Erythroblast (primary cell): ENCODE measurements around the gene NPM1.

Experiments
- GATA1 ChIP-seq: IDR thresholded peaks from 2 replicates; pipeline ENCODE4 v1.6.1; 2011; ENCODE audit warnings: low read depth, mild to moderate bottlenecking, control low read depth, low read length, moderate library complexity
- POLR2A ChIP-seq: IDR thresholded peaks from 2 replicates; pipeline ENCODE4 v1.6.1; 2011; ENCODE audit warnings: mild to moderate bottlenecking, low read length

- TF ChIP-seq POLR2A (no peak), GATA1 (no peak)
Observed at GRCh38 chr5:171363846-171364245, 23.8 kb upstream of the NPM1 start.
